ENCODE data around the gene FDXR.
A peak's percentile ranks its signal among the peaks of the same experiment; 100 is the strongest.

The FDXR gene

GRCh38 chr17:74898376-74898946 is 25.7 kb upstream of the FDXR start:
- DNase-seq: no peak

- no peak for DNase-seq
Observed at GRCh38 chr17:74893936-74894671, 21.3 kb upstream of the FDXR start.

- DNase-seq: no peak
Observed at GRCh38 chr17:74892974-74893911, 20.4 kb upstream of the FDXR start, which contains the start of gene FADS6. FADS6 (minus strand) TSS chr17:74893633; CDS start chr17:74893595, 38 bp downstream.

- no peak for DNase-seq
Observed at GRCh38 chr17:74892013-74892841, 19.4 kb upstream of the FDXR start.

GRCh38 chr17:74890554-74890953 is 17.8 kb upstream of the FDXR start:
- no peak for DNase-seq

- no peak for DNase-seq
Observed at GRCh38 chr17:74888469-74888868, 15.7 kb upstream of the FDXR start.

- no peak for DNase-seq
Observed at GRCh38 chr17:74883241-74883745, 10.5 kb upstream of the FDXR start.

GRCh38 chr17:74882517-74883240 is 9.9 kb upstream of the FDXR start:
- DNase-seq: no peak

- no peak for DNase-seq
Observed at GRCh38 chr17:74881073-74881472, 8.3 kb upstream of the FDXR start.

GRCh38 chr17:74879308-74879707 is 6.5 kb upstream of the FDXR start:
- no peak for DNase-seq

- no peak for DNase-seq
Observed at GRCh38 chr17:74878658-74879057, 5.9 kb upstream of the FDXR start.

- DNase-seq: no peak
Observed at GRCh38 chr17:74877592-74878548, 5.1 kb upstream of the FDXR start.

- DNase-seq: no peak
Observed at GRCh38 chr17:74875977-74876593, 3.3 kb upstream of the FDXR start.

GRCh38 chr17:74875155-74875976 is 2.6 kb upstream of the FDXR start:
- DNase-seq: no peak

- DNase-seq: no peak
Observed at GRCh38 chr17:74874615-74875037, 1.8 kb upstream of the FDXR start.

GRCh38 chr17:74873874-74874614 is 1.2 kb upstream of the FDXR start:
- DNase-seq: no peak

- DNase-seq: peak; percentile 99
Observed at GRCh38 chr17:74873037-74873873, 461 bp upstream of the FDXR start.
